Measurements from ENCODE around the gene DHX30. TPM values are rescaled to one million over a fixed set of nuclear protein-coding genes. Genes with fewer than 3 reads are reported as not detected.
A peak's percentile ranks its signal among the peaks of the same experiment; 100 is the strongest.

DHX30 gene
- total and polyA plus RNA-seq, 8 donors = 22.6 to 56.2 (median 43.9) TPM

- DNase-seq = no peak
- TF ChIP-seq POLR2A (IDR thresholded peaks at IDR 0.05) (no peak), CTCF (IDR thresholded peaks at IDR 0.05) (no peak), EP300 (IDR thresholded peaks at IDR 0.05) (no peak), POLR2AphosphoS5 (IDR thresholded peaks at IDR 0.05) (no peak)
- Histone ChIP-seq H3K27ac (no peak overlapping the region), H3K4me1 (peaks cover 4 to 54% (median 19%) of the 10 kb centered on the region in 4 donors), H3K4me3 (no peak overlapping the region), H3K9me3 (no peaks in the 10 kb centered on the region), H3K36me3 (peaks cover 34 to 79% (median 77%) of the 10 kb centered on the region in 4 donors), H3K27me3 (no peaks in the 10 kb centered on the region)
- intact Hi-C loops (cut with DNase I; ENCODE audit: low total_unique reads) = no loop called here
- 80 to 98% (median 89%) methylated on average over 2 of the region's 2 CpGs for WGBS, 5 donors
Measured at GRCh38 chr3:47874438-47874837, 71.5 kb downstream of the DHX30 start.

GRCh38 chr3:47874913-47875312 is 72.0 kb downstream of the DHX30 start:
- TF ChIP-seq CTCF (IDR thresholded peaks at IDR 0.05) (no peak), POLR2AphosphoS5 (IDR thresholded peaks at IDR 0.05) (peak in 1 of 3 donors; percentile 8)
- H3K27ac ChIP-seq = no peak overlapping the region
- H3K4me3 ChIP-seq = no peak overlapping the region
- DNase-seq = peak in 1 of 2 donors; percentile 43
- H3K9me3 ChIP-seq = no peaks in the 10 kb centered on the region
- peaks cover 30 to 74% (median 72%) of the 10 kb centered on the region in 4 donors for H3K36me3 ChIP-seq
- intact Hi-C loops (cut with DNase I; ENCODE audit: low total_unique reads) = no loop called here
- no peaks in the 10 kb centered on the region for H3K27me3 ChIP-seq
- WGBS, 5 donors = 28 to 45% (median 35%) methylated on average over 1 of the region's 1 CpG
- peaks cover 4 to 54% (median 19%) of the 10 kb centered on the region in 4 donors for H3K4me1 ChIP-seq

GRCh38 chr3:47877290-47877689 is 74.4 kb downstream of the DHX30 start:
- no peak overlapping the region for H3K4me3 ChIP-seq
- H3K4me1 ChIP-seq = peaks cover 1 to 38% (median 12%) of the 10 kb centered on the region in 4 donors
- H3K27ac ChIP-seq = no peak overlapping the region
- H3K9me3 ChIP-seq = no peaks in the 10 kb centered on the region
- no peak for DNase-seq
- WGBS, 5 donors = 72 to 85% (median 78%) methylated on average over 3 of the region's 3 CpGs
- intact Hi-C loops (cut with DNase I; ENCODE audit: low total_unique reads) = no loop called here
- no peaks in the 10 kb centered on the region for H3K27me3 ChIP-seq
- peaks cover 8 to 58% (median 49%) of the 10 kb centered on the region in 4 donors for H3K36me3 ChIP-seq
- TF ChIP-seq CTCF (IDR thresholded peaks at IDR 0.05) = no peak
- TF ChIP-seq EP300 (IDR thresholded peaks at IDR 0.05) = no peak
- TF ChIP-seq POLR2AphosphoS5 (IDR thresholded peaks at IDR 0.05) = no peak
- no peak for TF ChIP-seq POLR2A (IDR thresholded peaks at IDR 0.05)

- no peak overlapping the region for H3K27ac ChIP-seq
- peaks cover 6 to 54% (median 45%) of the 10 kb centered on the region in 4 donors for H3K36me3 ChIP-seq
- H3K9me3 ChIP-seq = no peaks in the 10 kb centered on the region
- TF ChIP-seq EP300 (IDR thresholded peaks at IDR 0.05) (no peak), POLR2A (IDR thresholded peaks at IDR 0.05) (no peak), CTCF (IDR thresholded peaks at IDR 0.05) (no peak), POLR2AphosphoS5 (IDR thresholded peaks at IDR 0.05) (no peak)
- peaks cover 0 to 34% (median 12%) of the 10 kb centered on the region in 4 donors for H3K4me1 ChIP-seq
- intact Hi-C loops (cut with DNase I; ENCODE audit: low total_unique reads) = no loop called here
- no peak for DNase-seq
- no peak overlapping the region for H3K4me3 ChIP-seq
- no peaks in the 10 kb centered on the region for H3K27me3 ChIP-seq
Measured at GRCh38 chr3:47877719-47878118, 74.8 kb downstream of the DHX30 start.
